Left lung (tissue), 10 donors: Measurements from ENCODE around the gene WDR88. TPM values are rescaled to one million over a fixed set of nuclear protein-coding genes. Genes with fewer than 3 reads are reported as not detected.
"Not testable (repeated sequence)": the region's sequence is repeated elsewhere in the genome, so short reads cannot be mapped to it uniquely, and the experiment has no call there.

Experiments
- ATAC-seq: fragments of 200-7000 bp; cut with Tn5 transposase; one replicate; pipeline ENCODE4 v1.9.1; 2020; ENCODE audit warnings: moderate library complexity
- DNase-seq, 4 donors: peaks; one replicate each; pipeline ENCODE4 v3.0.0-alpha.2; 2013 to 2020
- H3K27ac ChIP-seq, 2 donors: fragments of 200-600 bp; sonication (generic) in 1 of 2; one replicate each; pipeline versions ENCODE4 v1.5.0 to v1.8.0; 2020 to 2021
- H3K27me3 ChIP-seq, 2 donors: fragments of 200-600 bp; sonication (generic) in 1 of 2; one replicate each; pipeline versions ENCODE4 v1.5.0 to v1.8.0; 2020 to 2021
- H3K36me3 ChIP-seq, 2 donors: fragments of 200-600 bp; sonication (generic) in 1 of 2; one replicate each; pipeline versions ENCODE4 v1.5.0 to v1.8.0; 2020 to 2021
- H3K4me1 ChIP-seq, 2 donors: fragments of 200-600 bp; one replicate each; pipeline ENCODE4 v1.8.0; 2021
- H3K4me3 ChIP-seq, 2 donors: fragments of 200-600 bp; sonication (generic) in 1 of 2; one replicate each; pipeline versions ENCODE4 v1.5.0 to v1.8.0; 2020 to 2021; ENCODE audit warnings: mild to moderate bottlenecking in 1 of 2
- H3K9me3 ChIP-seq, 2 donors: fragments of 200-600 bp; sonication (generic) in 1 of 2; one replicate each; pipeline versions ENCODE4 v1.5.0 to v1.8.0; 2020 to 2021
- CTCF ChIP-seq, 2 donors: fragments of 200-600 bp; sonication (generic) in 1 of 2; IDR thresholded peaks; one replicate each; pipeline versions ENCODE4 v1.5.0 to v1.8.0; 2021; ENCODE audit warnings: antibody characterized with exemption in 2 of 2
- intact Hi-C, 2 donors: fragments of 100-400 bp; cut with DNase I; formaldehyde crosslinking; loops; one replicate each; pipeline versions ENCODE4 v1.11.2 to v1.14.2; 2022
- polyA plus RNA-seq, 6 donors: library from polyadenylated mRNA; unstranded; fragments of 120-200 nt; gene quantifications; one replicate each; pipeline ENCODE4 v1.2.1, GENCODE V29; 2013; ENCODE audit not compliant: insufficient read length in 6 of 6
- total RNA-seq, 2 donors: library from RNA; stranded (reverse); fragmentation: NEBNext Ultra II Directional; extraction: Animal tissue kit (Norgen Biotek cat#: 25700); gene quantifications; one replicate each; pipeline ENCODE4 v1.2.1, GENCODE V29; 2021
- donor health status: DM: no; HTN: yes; CAD: no.
- donor health status: DM: no; HTN: no; CAD: no.

WDR88 gene
- total and polyA plus RNA-seq, 8 donors, result 1.2 to 1.9 (median 1.5) TPM; not detected in 2

- intact Hi-C loops, result no loop called here
- H3K4me3 ChIP-seq, result no peak overlapping the region
- no peak for ATAC-seq
- TF ChIP-seq CTCF (IDR thresholded peaks at IDR 0.05), result no peak
- peak overlapping the region in 1 of 2 donors; percentile 6 for H3K27ac ChIP-seq
- H3K36me3 ChIP-seq, result no peaks in the 10 kb centered on the region
- no peaks in the 10 kb centered on the region for H3K9me3 ChIP-seq
- no peaks in the 10 kb centered on the region for H3K27me3 ChIP-seq
- DNase-seq, result peak in 1 of 4 donors; percentile 44
- peaks cover 0 to 23% of the 10 kb centered on the region in 2 donors for H3K4me1 ChIP-seq
Observed at GRCh38 chr19:33152176-33152575, 20.3 kb downstream of the WDR88 start.

- H3K9me3 ChIP-seq, ATAC-seq, DNase-seq, H3K36me3 ChIP-seq, H3K27me3 ChIP-seq, intact Hi-C loops, H3K4me3 ChIP-seq: not testable (repeated sequence)
- Histone ChIP-seq H3K27ac (peak overlapping the region in 1 of 2 donors; percentile 6), H3K4me1 (peaks cover 0 to 23% of the 10 kb centered on the region in 2 donors)
Observed at GRCh38 chr19:33152625-33153024, 20.7 kb downstream of the WDR88 start.

GRCh38 chr19:33154313-33154712 is 22.4 kb downstream of the WDR88 start:
- H3K36me3 ChIP-seq, ATAC-seq, H3K27me3 ChIP-seq, intact Hi-C loops, H3K9me3 ChIP-seq, H3K4me3 ChIP-seq, DNase-seq, H3K27ac ChIP-seq: not testable (repeated sequence)
- peaks cover 0 to 33% of the 10 kb centered on the region in 2 donors for H3K4me1 ChIP-seq

DNA sequence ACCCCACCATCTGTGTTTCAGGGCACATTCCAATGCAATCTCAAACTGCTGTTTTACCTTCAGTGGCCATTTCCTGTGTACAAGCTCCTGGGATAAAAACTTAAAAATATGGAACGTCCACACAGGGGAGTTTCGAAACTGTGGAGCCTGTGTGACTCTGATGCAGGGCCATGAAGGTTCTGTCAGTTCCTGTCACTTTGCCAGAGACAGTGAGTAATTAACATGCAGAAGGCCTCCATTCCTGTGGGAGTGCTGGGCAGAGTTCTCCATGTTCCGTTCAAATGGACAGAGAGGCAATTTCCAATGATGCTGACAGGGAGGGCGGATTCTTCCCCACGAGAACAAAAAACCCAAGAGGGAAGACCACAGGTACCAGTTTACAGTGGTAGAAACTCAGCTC is 24.4 kb downstream of the WDR88 start:
- DNase-seq (no peak), ATAC-seq (no peak)
- Histone ChIP-seq H3K36me3 (no peaks in the 10 kb centered on the region), H3K4me1 (peaks cover 0 to 47% of the 10 kb centered on the region in 2 donors), H3K27ac (no peak overlapping the region), H3K27me3 (no peaks in the 10 kb centered on the region), H3K4me3 (no peak overlapping the region), H3K9me3 (no peaks in the 10 kb centered on the region)
- TF ChIP-seq CTCF (IDR thresholded peaks at IDR 0.05), result no peak
- intact Hi-C loops, result no loop called here

DNA sequence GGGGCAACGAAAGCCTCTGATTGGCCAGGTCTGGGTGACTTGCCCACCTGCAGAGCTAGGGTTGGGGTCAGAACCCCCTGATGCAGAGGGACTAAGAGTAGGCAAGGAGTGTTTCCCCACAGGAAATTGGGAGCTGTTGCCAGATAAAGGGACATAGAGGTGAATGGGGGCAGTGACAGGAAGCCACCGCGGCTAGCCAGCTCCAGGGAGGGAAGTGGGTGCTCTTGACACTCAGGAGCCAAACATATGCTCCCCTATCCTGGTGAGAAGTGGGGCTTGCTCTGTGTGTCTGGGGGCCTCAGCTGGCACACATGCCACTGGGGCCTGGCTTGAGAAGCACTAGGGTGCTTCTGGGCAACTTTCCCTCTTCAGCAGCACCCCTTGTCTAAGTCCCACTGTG is 26.0 kb downstream of the WDR88 start:
- intact Hi-C loops, result no loop called here
- H3K4me1 ChIP-seq, result peaks cover 0 to 43% of the 10 kb centered on the region in 2 donors
- peak overlapping the region in 1 of 2 donors; percentile 45 for H3K27ac ChIP-seq
- DNase-seq, result peak in 1 of 4 donors; percentile 73
- no peak overlapping the region for H3K4me3 ChIP-seq
- H3K9me3 ChIP-seq, result no peaks in the 10 kb centered on the region
- TF ChIP-seq CTCF (IDR thresholded peaks at IDR 0.05), result no peak
- no peaks in the 10 kb centered on the region for H3K36me3 ChIP-seq
- no peak for ATAC-seq
- no peaks in the 10 kb centered on the region for H3K27me3 ChIP-seq

GRCh38 chr19:33158365-33158764 is 26.5 kb downstream of the WDR88 start:
- Histone ChIP-seq H3K27ac (peak overlapping the region in 1 of 2 donors; percentile 45), H3K9me3 (no peaks in the 10 kb centered on the region), H3K4me3 (no peak overlapping the region), H3K4me1 (peaks cover 0 to 43% of the 10 kb centered on the region in 2 donors), H3K27me3 (no peaks in the 10 kb centered on the region), H3K36me3 (no peaks in the 10 kb centered on the region)
- DNase-seq, result no peak
- intact Hi-C loops, result no loop called here
- peak; percentile 39 for ATAC-seq
- TF ChIP-seq CTCF (IDR thresholded peaks at IDR 0.05), result no peak
